ENCODE data around the gene LYRM4. TPM values are rescaled to one million over a fixed set of nuclear protein-coding genes. Genes with fewer than 3 reads are reported as not detected.

The LYRM4 gene
- total and polyA plus RNA-seq, 8 donors: 25.2 to 47.4 (median 42.0) TPM

DNA sequence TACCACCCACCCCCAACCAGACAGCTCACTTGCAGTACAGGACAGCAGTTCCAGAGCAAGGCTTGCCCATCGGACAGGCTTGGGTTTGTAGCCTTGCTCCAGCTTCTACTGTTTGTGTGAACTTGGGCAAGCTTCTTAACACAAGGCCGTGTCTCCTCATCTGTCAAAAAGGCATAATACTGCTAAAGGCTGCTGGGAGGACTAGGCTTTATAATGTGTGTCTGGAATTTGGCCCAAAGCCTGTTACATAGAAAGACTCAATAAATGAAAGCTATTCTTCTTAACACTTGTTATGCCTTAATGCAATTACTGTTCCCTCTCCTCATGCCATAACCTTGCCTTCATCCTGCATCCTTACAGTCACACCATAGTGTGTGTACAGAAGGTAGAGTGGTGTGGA, 43.4 kb downstream of the LYRM4 start:
- Histone ChIP-seq H3K4me3 (no peak overlapping the region), H3K27ac (no peak overlapping the region), H3K27me3 (no peaks in the 10 kb centered on the region), H3K36me3 (peaks cover 0 to 19% of the 10 kb centered on the region in 2 donors), H3K9me3 (no peaks in the 10 kb centered on the region), H3K4me1 (no peaks in the 10 kb centered on the region)
- ATAC-seq (no peak), DNase-seq (no peak)
- intact Hi-C loops (cut with DNase I): no loop called here
- no peak for TF ChIP-seq CTCF (IDR thresholded peaks at IDR 0.05)

- DNase-seq (no peak), ATAC-seq (no peak)
- Histone ChIP-seq H3K27ac (no peak overlapping the region), H3K4me3 (no peak overlapping the region), H3K36me3 (peaks cover 0 to 19% of the 10 kb centered on the region in 2 donors), H3K27me3 (no peaks in the 10 kb centered on the region), H3K4me1 (no peaks in the 10 kb centered on the region), H3K9me3 (no peaks in the 10 kb centered on the region)
- TF ChIP-seq CTCF (IDR thresholded peaks at IDR 0.05): no peak
- intact Hi-C loops (cut with DNase I): no loop called here
These were observed 45.0 kb downstream of the LYRM4 start for GRCh38 chr6:5215799-5216198.

DNA sequence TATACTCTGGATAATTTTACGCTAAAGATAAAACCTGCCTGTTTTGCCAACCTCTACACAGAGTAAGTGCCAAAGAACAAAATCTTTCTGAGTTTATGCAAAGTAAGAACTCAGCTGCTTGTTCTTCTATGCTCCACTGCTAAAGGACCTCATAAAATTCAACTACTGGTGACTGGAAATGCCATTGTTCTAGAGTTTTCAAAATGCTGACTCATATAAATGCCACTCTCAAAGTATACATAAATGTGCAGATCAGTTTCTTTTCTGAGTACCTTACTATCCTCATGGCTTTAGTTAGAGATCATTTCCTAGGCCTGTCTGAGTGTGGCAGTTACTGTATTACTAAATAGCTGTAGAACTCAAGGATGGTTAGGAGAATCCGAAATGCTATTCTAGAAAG, 45.6 kb downstream of the LYRM4 start:
- TF ChIP-seq CTCF (IDR thresholded peaks at IDR 0.05): no peak
- no peak overlapping the region for H3K4me3 ChIP-seq
- no peaks in the 10 kb centered on the region for H3K9me3 ChIP-seq
- ATAC-seq (no peak), DNase-seq (no peak)
- H3K36me3 ChIP-seq: peaks cover 0 to 19% of the 10 kb centered on the region in 2 donors
- intact Hi-C loops (cut with DNase I): no loop called here
- H3K27me3 ChIP-seq: no peaks in the 10 kb centered on the region
- no peak overlapping the region for H3K27ac ChIP-seq
- H3K4me1 ChIP-seq: no peaks in the 10 kb centered on the region

GRCh38 chr6:5214570-5215052, 46.1 kb downstream of the LYRM4 start:
- Histone ChIP-seq H3K4me1 (no peaks in the 10 kb centered on the region), H3K27me3 (no peaks in the 10 kb centered on the region), H3K9me3 (no peaks in the 10 kb centered on the region), H3K36me3 (peaks cover 0 to 19% of the 10 kb centered on the region in 2 donors), H3K4me3 (no peak overlapping the region), H3K27ac (no peak overlapping the region)
- ATAC-seq: peak; percentile 95
- intact Hi-C loops (cut with DNase I): no loop called here
- peak in 2 of 4 donors; percentile 62 to 88 for DNase-seq
- peak; percentile 35 to 58 for TF ChIP-seq CTCF (IDR thresholded peaks at IDR 0.05)

- Histone ChIP-seq H3K27me3 (no peaks in the 10 kb centered on the region), H3K9me3 (no peaks in the 10 kb centered on the region), H3K27ac (no peak overlapping the region), H3K36me3 (peaks cover 0 to 19% of the 10 kb centered on the region in 2 donors), H3K4me1 (no peaks in the 10 kb centered on the region), H3K4me3 (no peak overlapping the region)
- intact Hi-C loops (cut with DNase I): no loop called here
- no peak for TF ChIP-seq CTCF (IDR thresholded peaks at IDR 0.05)
- ATAC-seq (no peak), DNase-seq (no peak)
These were observed 46.9 kb downstream of the LYRM4 start for GRCh38 chr6:5213836-5214235.
